H9 (cell line): ENCODE measurements around the gene SPTLC1. TPM values are rescaled to one million over a fixed set of nuclear protein-coding genes. Genes with fewer than 3 reads are reported as not detected.
"Not testable (repeated sequence)": the region's sequence is repeated elsewhere in the genome, so short reads cannot be mapped to it uniquely, and the experiment has no call there.

ENCODE experiments used
- DNase-seq: peaks from one replicate; pipeline ENCODE4 v3.0.0-alpha.2; 2017
- H2AFZ ChIP-seq: one replicate; pipeline ENCODE4 v1.6.1; 2013; ENCODE audit warnings: mild to moderate bottlenecking, low read length, control low read depth, moderate library complexity
- H2AK5ac ChIP-seq: 2 replicates; pipeline ENCODE4 v1.6.1; 2013; ENCODE audit warnings: low read length, control low read depth, mixed read lengths; ENCODE audit not compliant: insufficient read length
- H2BK120ac ChIP-seq: one replicate; pipeline ENCODE4 v1.6.1; 2013; ENCODE audit warnings: low read depth, mild to moderate bottlenecking, low read length, control low read depth, inconsistent platforms; ENCODE audit not compliant: poor library complexity, severe bottlenecking
- H2BK12ac ChIP-seq: 2 replicates; pipeline ENCODE4 v1.6.1; 2013; ENCODE audit warnings: low read length, control low read depth, mixed read lengths, low read depth; ENCODE audit not compliant: insufficient read length
- H2BK15ac ChIP-seq: 2 replicates; pipeline ENCODE4 v1.6.1; 2013; ENCODE audit warnings: low read depth, low read length, control low read depth
- H2BK20ac ChIP-seq: one replicate; pipeline ENCODE4 v1.6.1; 2013; ENCODE audit warnings: low read depth, mild to moderate bottlenecking, low read length, control low read depth, inconsistent platforms; ENCODE audit not compliant: poor library complexity, severe bottlenecking
- H2BK5ac ChIP-seq: 2 replicates; pipeline ENCODE4 v1.6.1; 2013; ENCODE audit warnings: low read length, control low read depth, mixed read lengths; ENCODE audit not compliant: insufficient read length
- H3K14ac ChIP-seq: 2 replicates; pipeline ENCODE4 v1.6.1; 2013; ENCODE audit warnings: low read length, control low read depth; ENCODE audit not compliant: insufficient read depth
- H3K18ac ChIP-seq: 2 replicates; pipeline ENCODE4 v1.6.1; 2013; ENCODE audit warnings: low read depth, mild to moderate bottlenecking, mixed read lengths, low read length, control low read depth; ENCODE audit not compliant: insufficient read length
- H3K23ac ChIP-seq: 2 replicates; pipeline ENCODE4 v1.6.1; 2013; ENCODE audit warnings: low read length, control low read depth, mixed read lengths, low read depth; ENCODE audit not compliant: insufficient read length
- H3K23me2 ChIP-seq: 2 replicates; pipeline ENCODE4 v1.6.1; 2013; ENCODE audit warnings: low read depth, mild to moderate bottlenecking, mixed read lengths, low read length, control low read depth; ENCODE audit not compliant: insufficient read length, poor library complexity, severe bottlenecking
- H3K27ac ChIP-seq: 2 replicates; pipeline ENCODE4 v1.5.1; 2013; ENCODE audit warnings: low read length, control low read depth, mixed read lengths, low read depth; ENCODE audit not compliant: insufficient read length
- H3K27me3 ChIP-seq: 2 replicates; pipeline ENCODE4 v1.6.1; 2013; ENCODE audit warnings: low read length, control low read depth, inconsistent platforms; ENCODE audit not compliant: insufficient read depth
- H3K4ac ChIP-seq: 2 replicates; pipeline ENCODE4 v1.6.1; 2013; ENCODE audit warnings: low read depth, mild to moderate bottlenecking, control low read depth, inconsistent platforms, low read length, moderate library complexity
- H3K4me1 ChIP-seq: 2 replicates; pipeline ENCODE4 v1.6.1; 2013; ENCODE audit warnings: low read length, control low read depth, inconsistent platforms; ENCODE audit not compliant: insufficient read depth
- H3K4me2 ChIP-seq: 2 replicates; pipeline ENCODE4 v1.6.1; 2013; ENCODE audit warnings: low read length, control low read depth, mixed read lengths; ENCODE audit not compliant: insufficient read length, insufficient read depth
- H3K56ac ChIP-seq: 2 replicates; pipeline ENCODE4 v1.6.1; 2013; ENCODE audit warnings: low read depth, mild to moderate bottlenecking, mixed read lengths, low read length, control low read depth; ENCODE audit not compliant: insufficient read length
- H3K79me1 ChIP-seq: 2 replicates; pipeline ENCODE4 v1.6.1; 2013; ENCODE audit warnings: low read depth, mild to moderate bottlenecking, moderate library complexity, low read length, control low read depth, inconsistent platforms; ENCODE audit not compliant: insufficient read depth, poor library complexity, severe bottlenecking
- H3K79me2 ChIP-seq: 2 replicates; pipeline ENCODE4 v1.6.1; 2013; ENCODE audit warnings: low read length, control low read depth, inconsistent platforms; ENCODE audit not compliant: insufficient read depth
- H3K9ac ChIP-seq: 2 replicates; pipeline ENCODE4 v1.6.1; 2013; ENCODE audit warnings: low read length, control low read depth, mixed read lengths; ENCODE audit not compliant: insufficient read length; ENCODE audit errors: extremely low read depth
- H3K9me3 ChIP-seq: one replicate; pipeline ENCODE4 v1.6.1; 2013; ENCODE audit warnings: low read depth, low read length, inconsistent platforms; ENCODE audit not compliant: control insufficient read depth
- H3T11ph ChIP-seq: one replicate; pipeline ENCODE4 v1.6.1; 2013; ENCODE audit warnings: mild to moderate bottlenecking, low read length, control low read depth, inconsistent platforms
- H4K20me1 ChIP-seq: one replicate; pipeline ENCODE4 v1.6.1; 2013; ENCODE audit not compliant: control insufficient read depth, insufficient read length, insufficient read depth
- H4K5ac ChIP-seq: 2 replicates; pipeline ENCODE4 v1.6.1; 2013; ENCODE audit warnings: low read depth, mild to moderate bottlenecking, mixed read lengths, low read length, control low read depth; ENCODE audit not compliant: insufficient read length
- H4K8ac ChIP-seq: replicated peaks from 2 replicates; pipeline ENCODE4 v1.6.1; 2013; ENCODE audit warnings: low read length, control low read depth, mixed read lengths, low read depth; ENCODE audit not compliant: insufficient read length
- H4K91ac ChIP-seq: 2 replicates; pipeline ENCODE4 v1.6.1; 2013; ENCODE audit warnings: low read depth, mild to moderate bottlenecking, moderate library complexity, mixed read lengths, low read length, control low read depth; ENCODE audit not compliant: insufficient read length
- H3K27ac Mint-ChIP-seq, 3 experiments: 2 replicates in 2 of 3; 3 replicates in 1 of 3; pipeline ENCODE4 v1.8.0; 2020 to 2021; ENCODE audit warnings: mixed read lengths in 3 of 3, mild to moderate bottlenecking in 1 of 3, moderate library complexity in 1 of 3
- H3K27me3 Mint-ChIP-seq: 2 replicates; pipeline ENCODE4 v1.8.0; 2021; ENCODE audit warnings: low read depth, mild to moderate bottlenecking, moderate library complexity, mixed read lengths
- H3K36me3 Mint-ChIP-seq, 3 experiments: 2 replicates in 2 of 3; 3 replicates in 1 of 3; pipeline ENCODE4 v1.8.0; 2020 to 2021; ENCODE audit warnings: low read depth in 3 of 3, mixed read lengths in 3 of 3; ENCODE audit not compliant: insufficient read depth in 1 of 3
- H3K4me1 Mint-ChIP-seq, 2 experiments: 2 replicates each; pipeline ENCODE4 v1.8.0; 2020; ENCODE audit warnings: mixed read lengths in 2 of 2
- H3K4me3 Mint-ChIP-seq, 2 experiments: 2 replicates in 1 of 2; 3 replicates in 1 of 2; pipeline ENCODE4 v1.8.0; 2020 to 2021; ENCODE audit warnings: mild to moderate bottlenecking in 2 of 2, mixed read lengths in 2 of 2, moderate library complexity in 1 of 2
- H3K9me3 Mint-ChIP-seq, 2 experiments: 2 replicates in 1 of 2; 3 replicates in 1 of 2; pipeline ENCODE4 v1.8.0; 2020; ENCODE audit warnings: mild to moderate bottlenecking in 2 of 2, mixed read lengths in 2 of 2, moderate library complexity in 1 of 2
- CTCF ChIP-seq: fragments of 200-600 bp; sonication (generic); conservative IDR thresholded peaks from 3 replicates; pipeline ENCODE4 v1.8.0; 2021; ENCODE audit warnings: antibody characterized with exemption, mild to moderate bottlenecking
- WGBS: extraction: QIAGEN DNeasy Blood & Tissue Kit; methylation state at CpG from one replicate; pipeline ENCODE4 v1.1.7; 2013; ENCODE audit warnings: missing lambda C conversion rate, low lambda C conversion rate, mixed read lengths; ENCODE audit not compliant: insufficient read length; ENCODE audit errors: extremely low coverage; 5-methylcytosine and 5-hydroxymethylcytosine counted together
- total RNA-seq: library from RNA; stranded (reverse); gene quantifications from 2 replicates; pipeline ENCODE4 v1.2.1, GENCODE V29; 2021

The SPTLC1 gene
- total RNA-seq, 1 experiment from 2014 or later, result 73.5 TPM

DNA sequence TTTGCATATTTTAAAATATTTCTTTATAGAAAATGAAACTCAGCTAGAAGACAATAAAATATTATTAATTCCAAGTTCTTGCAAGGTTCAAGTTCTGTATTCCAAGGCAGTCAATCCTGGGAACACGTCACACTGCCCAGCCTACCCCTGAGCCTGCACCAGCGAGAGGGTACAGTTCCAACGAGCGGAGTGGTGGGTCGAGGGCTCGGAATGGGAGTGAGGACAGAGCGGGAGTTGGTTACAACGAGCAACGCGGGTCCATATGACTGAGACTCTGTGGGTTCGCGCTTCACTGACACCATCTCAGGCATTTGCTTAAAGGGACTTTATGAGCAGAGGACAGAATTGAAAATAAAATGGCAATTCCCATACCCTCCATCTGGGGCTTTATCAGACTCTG, 40.0 kb upstream of the SPTLC1 start:
- H2AK5ac ChIP-seq, result no peak overlapping the region
- Mint-ChIP-seq H3K36me3 (no peaks in the 10 kb centered on the region), H3K9me3 (peaks cover 1 to 3% of the 10 kb centered on the region in 2 experiments; a peak in 3 of 5 replicates), H3K4me3 (no peak overlapping the region), H3K27ac (no peak overlapping the region), H3K27me3 (no peaks in the 10 kb centered on the region; the same call in 1 of the 2 replicates), H3K4me1 (no peaks in the 10 kb centered on the region)
- H3T11ph ChIP-seq, result no peak overlapping the region
- no peak overlapping the region for H4K91ac ChIP-seq
- no peak overlapping the region for H3K56ac ChIP-seq
- TF ChIP-seq CTCF, result no peak
- no peak overlapping the region for H3K9ac ChIP-seq
- no peak overlapping the region for H2BK12ac ChIP-seq
- no peaks in the 10 kb centered on the region for H3K23me2 ChIP-seq
- no peak overlapping the region for H3K18ac ChIP-seq
- no peak overlapping the region for H3K27ac ChIP-seq
- no peak overlapping the region for H2BK5ac ChIP-seq
- no peak overlapping the region for H4K8ac ChIP-seq
- no peak overlapping the region for H3K14ac ChIP-seq
- no peak overlapping the region for H2AFZ ChIP-seq
- no peak for DNase-seq
- H3K4me1 ChIP-seq, result no peaks in the 10 kb centered on the region
- no CpG with 5 or more reads among the region's 12 CpGs for WGBS
- no peaks in the 10 kb centered on the region for H4K20me1 ChIP-seq
- no peak overlapping the region for H3K4ac ChIP-seq
- no peak overlapping the region for H3K23ac ChIP-seq
- H4K5ac ChIP-seq, result no peak overlapping the region
- H3K4me2 ChIP-seq, result no peak overlapping the region
- H2BK120ac ChIP-seq, result no peak overlapping the region
- H3K79me2 ChIP-seq, result no peaks in the 10 kb centered on the region
- no peak overlapping the region for H2BK15ac ChIP-seq
- no peak overlapping the region for H2BK20ac ChIP-seq
- no peaks in the 10 kb centered on the region for H3K79me1 ChIP-seq
- H3K9me3 ChIP-seq, result no peaks in the 10 kb centered on the region
- no peaks in the 10 kb centered on the region for H3K27me3 ChIP-seq

DNA sequence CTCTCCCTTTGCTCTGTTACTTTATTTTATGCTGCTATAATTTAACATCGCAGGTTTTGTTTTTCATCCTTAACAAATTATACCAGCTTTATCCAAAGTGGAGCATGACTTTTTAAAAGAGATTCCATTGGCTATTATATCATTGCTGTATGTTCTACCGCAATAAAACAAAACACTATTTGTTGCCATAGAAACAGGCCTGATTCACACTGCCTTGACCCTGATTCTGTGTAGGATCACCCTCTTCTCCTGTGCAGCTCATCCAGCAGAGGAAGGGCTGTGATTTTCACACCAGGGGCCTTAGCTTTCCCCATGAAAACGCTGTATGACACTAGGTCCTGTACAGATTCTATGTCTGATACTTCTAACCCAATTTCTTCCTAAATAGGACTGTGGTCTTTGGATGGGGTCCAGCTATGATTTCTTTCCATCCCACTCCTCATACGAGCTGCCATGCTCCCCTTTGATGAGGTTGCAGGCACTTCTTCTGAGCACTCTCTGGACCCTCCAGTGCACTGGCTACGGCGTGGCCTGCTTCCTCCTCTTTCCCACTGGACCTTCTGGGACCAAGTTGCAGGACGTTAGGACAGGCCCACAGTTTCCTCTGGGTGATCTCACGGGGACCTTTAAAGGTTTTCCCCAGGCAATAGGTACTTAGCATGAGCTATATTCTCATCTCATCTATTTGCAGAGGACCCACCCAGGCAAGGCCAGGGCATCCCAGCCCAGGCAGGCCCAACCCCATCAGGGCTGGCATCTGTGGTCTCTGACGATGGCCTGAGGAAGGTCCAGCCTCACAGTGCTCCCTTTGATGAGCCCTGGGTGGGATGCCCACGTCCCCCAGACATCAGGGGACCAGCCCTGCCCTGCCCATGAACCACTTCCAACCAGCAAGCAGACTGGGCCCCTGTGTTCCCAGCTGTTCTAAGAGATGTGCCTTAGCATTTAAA, 38.5 kb upstream of the SPTLC1 start:
- not testable (repeated sequence) for H3K23me2 ChIP-seq, H3K79me2 ChIP-seq, H2BK12ac ChIP-seq, H2BK5ac ChIP-seq, H3K9me3 Mint-ChIP-seq, H3K56ac ChIP-seq, H3K27ac ChIP-seq, H3K27ac Mint-ChIP-seq, H2BK20ac ChIP-seq, H3K36me3 Mint-ChIP-seq, H3K27me3 Mint-ChIP-seq, H2AK5ac ChIP-seq, H2BK15ac ChIP-seq, H3K4me3 Mint-ChIP-seq, H4K5ac ChIP-seq, H3K79me1 ChIP-seq, H2AFZ ChIP-seq, H4K91ac ChIP-seq, H4K20me1 ChIP-seq, H3K9ac ChIP-seq, H3K14ac ChIP-seq, H3K18ac ChIP-seq, H2BK120ac ChIP-seq, H3K4me1 ChIP-seq, H3K23ac ChIP-seq, H3T11ph ChIP-seq, H3K9me3 ChIP-seq, H3K4me1 Mint-ChIP-seq, H3K4ac ChIP-seq, H3K27me3 ChIP-seq, DNase-seq, H3K4me2 ChIP-seq, H4K8ac ChIP-seq
- WGBS, result no CpG with 5 or more reads among the region's 10 CpGs
